GM19023 (cell line): ENCODE results near the gene PARM1.
A peak's percentile ranks its signal among the peaks of the same experiment; 100 is the strongest.
"Not testable (repeated sequence)": the region's sequence is repeated elsewhere in the genome, so short reads cannot be mapped to it uniquely, and the experiment has no call there.

Experiments used
- ATAC-seq: cut with Tn5 transposase; IDR thresholded peaks from one replicate; pipeline ENCODE4 v1.9.1; 2021; ENCODE audit warnings: mild to moderate bottlenecking, moderate library complexity; ENCODE audit not compliant: unreplicated experiment

PARM1 gene

DNA sequence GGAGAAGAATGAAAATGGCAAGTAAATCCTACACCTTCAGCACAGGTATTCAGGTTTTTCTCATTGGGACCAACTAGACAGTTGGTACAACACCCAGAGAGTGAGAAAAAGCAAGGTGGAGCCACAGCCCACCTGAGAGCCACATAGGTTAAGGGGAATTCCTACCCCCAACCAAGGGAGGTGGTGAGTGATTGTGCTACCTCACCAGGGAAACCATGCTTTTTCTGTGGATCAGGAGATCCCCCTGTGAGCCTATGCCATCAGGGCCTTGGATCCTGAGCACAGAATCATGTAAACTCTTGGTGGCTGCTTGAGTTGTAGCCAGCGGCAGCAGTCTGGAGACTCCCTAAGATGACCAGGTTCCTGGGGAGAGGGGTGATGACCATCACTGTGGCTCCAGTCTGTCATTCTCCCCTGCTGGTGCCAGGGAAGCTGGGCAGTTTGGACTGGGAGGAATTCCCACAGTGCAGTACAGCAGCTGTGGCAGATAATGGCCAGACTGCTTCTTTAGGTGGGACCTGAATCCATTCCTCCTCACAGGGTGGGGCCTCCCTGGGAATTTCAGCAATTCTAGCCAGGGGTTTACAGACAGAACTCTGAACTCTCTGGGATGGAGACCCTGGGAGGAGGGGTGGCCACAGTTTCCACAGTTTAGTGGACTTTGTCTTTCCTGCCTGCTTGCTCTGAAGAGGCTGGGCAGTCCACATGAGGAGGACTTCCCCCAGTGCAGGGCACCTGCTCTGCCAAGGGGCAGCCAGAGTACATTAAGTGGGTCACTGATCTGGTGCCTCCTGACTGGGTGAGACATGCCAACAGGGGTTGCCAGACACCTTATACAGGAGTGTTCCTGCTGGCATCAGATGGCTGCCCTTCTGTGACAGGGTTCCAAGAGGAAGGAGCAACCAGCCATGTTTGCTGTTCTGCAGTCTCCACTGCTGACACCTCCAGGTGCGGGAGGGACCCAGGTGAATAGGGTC lies 43.2 kb downstream of the PARM1 start:
- no peak for ATAC-seq

DNA sequence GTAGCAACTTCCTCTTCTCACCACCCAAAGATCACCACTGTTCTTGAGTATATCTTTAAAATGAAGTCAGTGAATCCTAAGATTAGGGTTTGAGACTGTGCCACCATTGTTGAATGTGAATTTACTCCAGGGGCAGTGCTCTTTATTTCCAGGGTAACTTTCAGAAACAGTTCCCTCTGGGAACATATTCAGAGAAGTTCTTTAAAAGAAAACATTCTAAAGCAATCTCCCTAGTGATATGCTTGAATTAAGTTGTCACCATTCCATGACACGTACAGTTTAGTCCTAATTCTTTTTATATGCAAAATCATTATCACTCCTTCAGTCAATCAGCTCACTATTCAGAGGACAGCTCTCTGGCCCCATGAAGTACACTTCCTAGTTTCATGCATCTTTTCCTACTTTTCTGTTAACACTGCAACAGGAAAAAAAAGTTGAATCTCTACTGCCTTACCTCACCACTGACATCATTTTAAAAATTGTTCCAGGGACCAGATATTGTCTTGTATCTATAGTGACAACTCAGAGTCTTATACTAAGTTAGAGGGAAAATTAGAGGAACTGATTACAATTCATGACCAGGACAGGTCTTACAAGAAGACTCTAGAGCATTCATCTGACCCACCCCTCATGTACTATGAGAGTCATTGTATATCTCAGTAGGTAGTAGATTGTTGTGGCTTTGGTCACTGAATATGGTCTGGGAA lies 49.8 kb downstream of the PARM1 start:
- no peak for ATAC-seq

DNA sequence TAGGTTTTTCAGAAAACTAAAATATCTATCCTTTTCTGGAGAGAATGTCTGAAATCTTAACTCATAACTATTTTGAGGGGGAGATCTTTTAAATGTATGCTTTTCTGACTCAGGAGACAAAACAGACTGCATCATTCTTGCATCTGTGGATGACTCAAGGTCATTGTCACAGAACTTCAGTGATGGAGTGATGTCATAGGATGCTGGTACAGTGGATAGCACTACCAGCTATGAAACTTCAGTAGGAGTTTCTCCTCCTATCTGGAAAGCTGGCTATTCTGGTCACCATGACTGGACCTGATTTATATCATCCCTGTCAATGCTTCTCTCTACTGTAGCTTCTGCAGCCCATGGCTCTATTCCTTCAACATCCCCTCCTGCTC lies 50.3 kb downstream of the PARM1 start:
- ATAC-seq = no peak

DNA sequence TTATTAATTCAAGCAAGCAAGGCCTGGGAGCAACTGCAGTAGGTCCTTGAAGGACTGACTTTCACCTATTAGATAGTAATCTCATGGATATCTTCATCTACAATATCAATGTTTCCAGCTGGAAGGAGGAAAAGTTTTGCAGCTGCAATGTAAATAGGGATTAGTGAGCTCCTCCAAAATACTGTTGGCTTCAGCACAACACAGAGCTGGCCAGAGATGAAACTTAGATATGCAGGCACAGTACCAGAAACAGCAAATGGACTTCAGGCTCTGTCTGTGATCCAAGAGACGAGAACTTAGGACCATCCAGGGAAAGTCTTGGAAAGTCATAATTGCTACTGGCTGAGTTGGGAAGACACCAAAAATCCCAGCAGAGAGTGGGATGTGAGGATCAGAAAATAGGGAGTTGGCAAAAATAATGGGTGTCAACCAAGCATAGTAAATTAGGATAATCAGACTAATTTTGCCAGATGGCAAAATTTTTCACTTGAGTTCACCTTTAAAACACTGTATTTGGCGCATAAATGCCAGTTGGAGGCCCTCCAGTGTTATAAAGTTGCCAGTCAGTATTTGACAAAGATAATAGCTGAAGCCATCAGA lies 57.5 kb downstream of the PARM1 start:
- ATAC-seq = no peak

DNA sequence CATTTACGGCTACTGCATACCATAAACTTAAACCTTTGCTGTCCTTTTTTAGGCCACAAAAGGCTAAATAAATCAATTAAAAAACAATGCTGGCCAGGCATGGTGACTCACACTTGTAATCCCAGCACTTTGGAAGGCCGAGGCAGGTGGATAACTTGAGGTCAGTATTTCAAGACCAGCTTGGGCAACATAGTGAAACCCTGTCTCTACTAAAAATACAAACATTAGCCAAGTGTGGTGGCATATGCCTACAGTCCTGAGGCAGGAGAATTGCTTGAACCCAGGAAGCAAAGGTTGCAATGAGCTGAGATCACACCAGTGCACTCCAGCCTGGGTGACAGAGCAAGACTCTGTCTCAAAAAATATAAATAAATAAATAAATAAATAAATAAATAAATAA lies 61.5 kb downstream of the PARM1 start:
- not testable (repeated sequence) for ATAC-seq

DNA sequence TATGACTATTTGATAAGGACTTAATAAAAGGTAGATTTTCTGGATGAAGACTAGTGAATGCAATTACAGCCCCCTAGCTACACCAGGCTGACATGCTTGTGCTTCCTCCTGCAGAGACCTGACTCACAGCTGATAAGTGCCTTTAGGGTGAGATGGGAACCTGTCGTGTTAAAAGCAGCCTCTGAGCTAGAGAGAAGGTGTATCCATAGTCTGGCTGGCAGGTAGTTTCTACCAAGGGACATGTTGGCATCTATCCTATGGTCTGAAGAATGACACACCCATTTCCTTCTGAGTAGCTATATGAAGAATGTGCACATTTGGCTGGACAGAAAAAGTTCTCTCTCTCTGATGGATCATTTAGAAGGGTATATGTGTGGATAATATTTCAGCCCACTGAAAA lies 64.1 kb downstream of the PARM1 start:
- ATAC-seq = no peak

DNA sequence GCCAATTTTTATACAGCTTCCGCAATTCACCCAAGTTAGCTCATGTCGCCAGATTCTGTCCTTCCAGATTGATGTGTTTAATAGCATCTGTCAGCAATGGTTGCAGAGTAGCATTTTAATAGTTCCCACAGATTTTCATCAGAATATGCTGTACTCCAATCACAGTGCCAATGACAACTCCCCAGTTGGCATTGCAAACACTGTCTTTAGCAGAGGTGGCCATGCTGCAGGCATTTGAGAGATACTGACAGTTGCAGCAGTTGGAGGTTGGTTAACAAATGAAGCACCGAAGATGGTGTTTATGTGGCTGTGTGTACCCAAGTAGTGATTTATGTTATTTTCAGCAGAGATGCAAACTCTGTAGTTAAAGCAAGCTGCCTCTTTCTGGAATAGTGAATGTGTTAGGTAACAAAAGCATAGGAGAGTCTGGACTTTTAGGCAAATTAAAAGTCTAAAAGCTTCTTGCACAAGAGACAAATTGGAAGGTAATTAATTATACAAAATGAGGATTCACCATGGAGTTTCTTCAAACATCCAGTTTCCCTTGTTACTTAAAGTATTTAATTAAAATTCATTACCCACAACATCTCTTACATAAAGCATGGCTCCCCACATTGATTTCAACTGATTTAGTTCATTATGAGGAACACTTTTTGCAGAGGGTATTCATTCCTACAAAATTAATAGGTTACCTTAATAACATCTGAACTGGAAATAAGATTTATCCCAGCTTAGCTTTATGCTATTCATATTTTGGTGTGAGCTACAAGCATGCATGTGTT lies 65.2 kb downstream of the PARM1 start:
- ATAC-seq = no peak

DNA sequence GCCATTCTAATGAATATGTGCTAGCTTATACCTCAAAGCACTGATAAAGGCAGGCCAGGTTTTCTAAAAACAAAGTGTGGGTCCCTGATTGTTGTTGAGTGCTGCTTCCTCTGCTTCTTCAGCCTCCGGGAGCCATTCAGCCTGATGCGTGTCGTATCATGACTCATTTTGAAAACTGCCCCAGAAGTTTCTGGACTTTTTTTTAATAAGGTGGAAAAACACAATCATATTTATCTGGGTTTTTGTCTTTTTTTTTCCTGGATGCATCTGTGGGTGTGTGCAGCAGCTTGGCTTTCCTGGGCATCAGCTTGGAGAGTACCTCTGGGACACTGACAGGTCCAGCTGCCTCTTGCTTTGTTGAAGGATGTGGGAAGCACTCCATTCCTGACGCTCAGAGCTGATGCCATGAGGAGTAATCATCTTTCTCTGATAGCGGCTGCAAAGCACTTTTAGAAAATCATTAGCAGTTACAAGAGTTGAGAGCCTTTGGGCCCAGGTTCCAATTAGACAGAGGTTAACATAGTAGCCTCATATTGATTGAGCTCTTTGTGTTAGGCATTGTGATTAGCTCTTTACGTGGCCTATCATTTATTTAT lies 66.9 kb downstream of the PARM1 start:
- no peak for ATAC-seq

DNA sequence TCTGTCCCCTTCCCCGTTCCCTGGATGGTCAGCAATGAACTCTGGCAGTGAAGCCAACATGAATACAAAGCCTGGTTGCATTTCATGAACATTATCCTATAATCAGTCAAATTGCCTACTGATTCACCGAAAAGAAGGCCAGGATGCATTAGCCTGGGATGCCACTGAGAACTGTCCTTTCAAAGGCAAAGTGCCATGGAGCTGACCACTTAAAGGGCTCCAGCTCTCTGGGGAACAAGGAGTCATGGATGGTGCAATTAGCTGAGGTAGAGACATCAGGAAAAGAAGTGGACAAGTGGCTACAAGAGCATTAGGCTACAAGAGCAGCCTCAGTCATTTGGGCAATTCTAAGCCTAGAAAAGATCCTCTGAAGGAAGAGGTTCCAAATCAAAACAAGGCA lies 69.0 kb downstream of the PARM1 start:
- ATAC-seq = no peak

DNA sequence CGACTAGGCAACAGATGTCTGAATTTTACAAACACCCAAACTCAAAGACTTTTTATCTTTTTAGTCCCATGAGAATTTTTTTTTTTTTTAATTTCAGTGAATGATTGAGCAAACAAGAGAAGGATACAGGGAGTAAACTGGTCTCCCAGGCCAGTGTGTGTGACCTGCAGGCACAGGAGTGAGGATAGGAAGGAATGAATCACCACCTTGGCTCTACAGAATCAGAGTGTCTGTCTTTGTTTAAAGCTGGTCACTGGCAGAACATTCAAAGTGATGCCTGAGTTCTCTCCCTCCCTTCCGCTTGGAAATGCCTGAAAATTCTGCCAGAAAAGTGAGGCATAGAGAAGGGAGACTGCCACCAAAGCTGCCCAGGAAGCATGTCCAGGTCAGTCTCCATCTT lies 69.5 kb downstream of the PARM1 start:
- no peak for ATAC-seq

DNA sequence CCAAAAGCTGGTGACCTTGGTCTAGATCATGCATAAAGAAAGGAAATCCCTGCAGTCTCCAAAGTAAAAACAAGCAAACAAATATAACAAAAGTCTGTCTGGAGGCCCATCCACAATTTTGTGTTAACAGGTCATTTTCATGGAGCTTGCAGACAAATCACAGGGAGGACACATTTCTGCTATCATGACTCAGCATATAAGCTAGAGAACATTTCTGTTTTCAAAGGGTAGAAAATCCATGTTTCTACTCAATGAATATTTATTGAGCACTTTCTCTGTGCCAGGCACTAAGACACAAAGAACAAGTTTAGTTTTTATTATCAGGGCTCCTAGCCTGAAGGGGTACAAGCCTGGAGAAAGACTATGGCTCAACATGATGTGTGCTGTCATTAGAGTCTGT lies 71.1 kb downstream of the PARM1 start:
- ATAC-seq = no peak

DNA sequence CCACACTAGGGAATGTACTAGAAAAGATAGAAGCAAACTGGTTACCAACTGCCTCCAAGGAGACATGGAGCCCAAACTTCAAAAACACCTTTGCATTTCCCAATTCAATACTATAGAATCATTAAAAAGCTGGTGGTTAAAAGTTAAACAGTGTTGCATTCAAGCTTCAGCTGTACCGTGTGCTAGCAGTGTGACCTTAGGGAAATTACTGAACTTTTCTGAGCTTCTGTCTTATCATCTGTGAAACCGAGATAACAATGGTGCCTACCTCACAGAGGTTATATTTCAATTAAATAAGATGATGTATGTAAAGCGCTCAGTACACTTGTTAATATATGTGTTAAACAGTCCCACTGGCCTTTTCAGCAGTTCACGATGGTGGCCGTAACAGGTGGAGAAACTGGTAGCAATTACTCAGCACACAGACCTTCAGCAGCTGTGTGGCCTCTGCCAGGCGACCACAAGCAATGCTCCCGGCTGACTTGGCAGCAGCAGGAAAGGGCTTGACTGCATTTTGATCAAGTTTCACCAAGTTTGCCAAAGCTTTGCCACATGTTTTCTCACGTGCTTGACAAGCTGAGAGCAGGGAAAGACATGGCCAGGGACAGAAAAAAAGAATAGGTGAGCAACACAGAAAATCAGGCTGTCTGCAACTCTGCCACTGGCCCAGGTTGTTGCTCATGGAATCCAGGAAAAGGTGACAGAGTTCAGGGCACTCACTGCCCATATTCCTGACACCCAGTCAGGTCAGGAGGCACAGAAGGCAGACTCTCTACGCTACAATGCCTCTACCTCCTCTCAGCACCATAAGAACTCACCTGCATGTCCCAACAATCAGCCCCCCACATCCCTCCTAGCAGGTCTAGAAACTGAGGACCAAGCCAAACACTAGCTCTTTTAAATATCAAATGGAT lies 72.1 kb downstream of the PARM1 start:
- ATAC-seq = peak; percentile 74

DNA sequence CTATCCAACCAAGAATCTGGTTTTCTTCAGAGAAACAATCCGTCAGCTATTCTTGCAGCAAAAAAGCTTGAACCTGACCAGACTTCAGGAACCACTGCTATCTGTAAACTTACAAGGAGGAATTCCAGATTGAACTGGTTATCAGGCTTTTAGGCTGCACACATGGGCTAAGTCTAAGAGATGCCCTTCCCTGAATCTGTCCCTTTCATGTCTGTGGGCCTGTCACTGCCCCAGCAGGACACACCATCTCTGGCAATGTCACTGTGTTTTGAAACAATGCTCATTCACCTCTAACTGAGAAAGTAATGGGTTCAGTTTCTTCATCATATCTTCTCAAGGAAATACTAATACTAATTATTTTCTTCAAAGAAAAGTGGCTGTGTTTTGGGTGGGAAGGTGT lies 72.8 kb downstream of the PARM1 start:
- ATAC-seq = no peak

DNA sequence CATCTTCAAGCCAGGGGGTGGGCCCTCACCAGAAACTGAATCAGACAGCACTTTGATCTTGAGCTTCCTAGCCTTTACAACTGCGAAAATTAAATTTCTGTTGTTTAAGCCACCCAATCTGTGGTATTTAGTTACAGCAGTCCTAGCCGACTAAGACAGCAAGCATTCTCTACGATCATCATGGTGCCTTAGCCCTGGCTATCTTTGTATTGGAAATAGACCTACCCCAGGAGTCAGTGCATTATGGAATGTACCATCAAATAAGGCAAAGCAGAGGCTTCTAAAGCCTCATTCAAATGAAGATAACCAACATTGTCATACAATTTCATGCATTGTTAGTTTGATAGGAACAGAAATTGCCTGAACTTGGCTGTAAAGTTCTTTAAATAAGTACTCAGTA lies 75.0 kb downstream of the PARM1 start:
- no peak for ATAC-seq

DNA sequence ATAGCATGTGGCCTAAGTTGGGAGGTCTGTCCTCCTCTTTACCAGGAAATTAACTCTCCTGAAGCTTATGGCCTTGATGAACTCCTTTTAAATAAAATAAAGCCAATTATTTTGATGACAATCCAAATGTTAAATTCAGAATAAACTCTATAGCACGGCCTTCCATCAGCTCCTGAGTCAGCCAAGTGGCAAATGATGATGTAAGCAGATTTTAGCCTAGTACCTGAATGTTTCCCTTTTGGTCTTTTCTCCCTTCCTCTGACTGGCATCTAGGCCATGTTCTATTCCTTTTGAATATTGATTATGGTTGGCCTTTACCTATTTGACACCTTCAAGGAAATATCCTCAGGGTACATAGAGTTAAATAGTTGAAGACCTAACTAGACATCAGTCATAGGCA lies 76.2 kb downstream of the PARM1 start:
- ATAC-seq = no peak

DNA sequence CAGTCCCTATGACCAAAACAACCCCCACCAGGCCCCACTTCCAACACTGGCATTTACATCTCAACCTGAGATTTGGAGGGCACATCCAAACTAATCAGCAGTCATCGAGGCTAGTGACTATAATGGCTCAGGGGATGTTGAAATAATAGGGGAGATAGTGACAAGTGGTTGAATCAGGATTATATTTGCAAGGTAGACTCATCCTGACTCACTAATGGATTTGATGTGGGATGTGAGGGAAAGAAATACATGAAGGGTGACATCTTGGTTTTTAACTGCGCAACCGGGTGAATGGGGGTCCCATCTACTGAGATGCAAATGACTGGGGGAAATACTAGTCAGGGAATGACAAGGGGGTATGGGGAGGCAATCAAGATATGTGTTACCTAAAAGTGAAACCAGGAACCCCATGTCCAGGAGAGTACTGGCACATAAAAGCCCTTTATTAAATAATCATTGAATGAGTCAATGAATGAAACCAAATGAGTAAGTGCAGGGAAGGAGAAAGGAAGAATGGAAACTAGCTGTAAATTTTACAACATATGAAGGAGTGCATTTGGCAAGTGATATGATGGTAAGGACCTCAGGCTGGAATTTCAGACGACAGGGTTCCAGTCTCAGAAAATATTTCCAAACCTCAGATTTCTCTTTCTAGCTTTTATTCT lies 78.3 kb downstream of the PARM1 start:
- ATAC-seq = no peak

DNA sequence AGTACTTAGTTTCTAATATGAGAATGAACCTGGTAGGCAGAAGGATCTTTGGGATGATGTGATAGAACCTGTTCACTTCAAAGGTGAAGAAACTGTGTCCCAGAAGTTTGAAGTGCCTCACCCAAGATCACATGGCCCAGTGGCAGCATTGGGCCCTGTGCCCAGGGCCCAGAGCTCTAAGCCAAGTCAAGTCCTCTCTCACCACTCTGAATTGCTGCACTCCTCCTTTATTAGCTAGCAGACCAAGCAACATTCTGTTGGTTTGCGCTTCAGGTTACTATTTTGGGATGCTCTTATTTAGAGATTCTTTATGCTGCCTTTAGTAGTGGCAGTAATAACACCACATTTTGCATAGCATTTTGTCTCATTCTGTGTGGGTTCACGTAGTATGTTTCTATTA lies 82.7 kb downstream of the PARM1 start:
- ATAC-seq = no peak

DNA sequence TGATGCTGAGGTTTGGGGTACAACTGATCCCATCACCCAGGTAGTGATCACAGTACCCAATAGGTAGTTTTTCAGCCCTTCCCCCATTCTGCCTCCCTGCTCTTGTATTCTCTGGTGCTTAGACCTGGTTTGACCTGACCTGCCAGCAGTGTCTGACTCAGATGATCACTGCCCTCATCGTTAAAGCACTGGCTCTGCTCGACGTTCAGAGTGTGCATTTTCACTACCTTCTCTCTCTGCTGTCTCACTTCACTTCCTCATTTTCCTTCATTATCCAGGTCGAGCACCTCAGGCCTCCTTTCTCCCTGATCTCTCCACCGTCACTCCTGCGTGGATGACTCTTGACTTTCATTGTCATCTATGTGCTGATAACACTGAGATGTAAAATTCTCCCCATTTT lies 83.6 kb downstream of the PARM1 start:
- no peak for ATAC-seq

DNA sequence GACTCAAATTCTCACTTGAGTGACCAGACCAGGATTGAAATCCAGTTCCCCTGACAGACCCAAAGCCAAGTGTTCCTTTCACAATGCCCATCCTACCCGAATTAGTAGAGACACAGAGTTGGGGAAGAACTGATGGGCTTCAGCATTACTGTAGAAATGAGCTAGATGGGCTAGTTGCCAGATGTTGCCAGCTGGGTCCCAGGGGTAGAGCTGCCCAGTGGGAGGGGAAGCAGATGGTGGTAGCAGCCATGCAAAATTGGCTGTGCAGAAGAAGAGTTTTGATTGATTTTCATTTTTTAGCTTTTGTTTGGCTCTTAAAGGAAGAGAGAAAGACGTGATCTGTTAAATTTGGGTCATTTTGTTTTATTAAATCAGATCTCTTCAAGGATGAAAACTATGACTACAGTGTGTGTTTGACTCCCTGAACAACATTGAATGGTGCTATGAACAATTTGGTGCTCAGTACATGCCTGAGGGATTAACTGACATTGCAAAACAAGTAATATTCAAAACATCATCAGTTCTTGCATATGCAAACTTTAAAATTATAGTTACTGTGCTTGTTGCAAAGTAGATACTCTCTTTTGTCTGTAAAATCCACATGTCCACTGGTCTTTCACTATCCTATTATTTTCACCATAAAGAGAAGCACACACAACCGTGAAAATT lies 86.0 kb downstream of the PARM1 start:
- ATAC-seq = no peak
